AML-193 (cell line): Measurements from ENCODE around the gene ADGRL1.
A peak's percentile ranks its signal among the peaks of the same experiment; 100 is the strongest.

Experiments used
- DNase-seq, 2 experiments: peaks; one replicate each; lab custom pipeline; 2025; lab: John Stamatoyannopoulos, UW

The ADGRL1 gene

GRCh38 chr19:14139944-14140343 is 66.0 kb downstream of the ADGRL1 start:
- peak; percentile 88 to 91 for DNase-seq

GRCh38 chr19:14138576-14139265 is 67.2 kb downstream of the ADGRL1 start:
- DNase-seq: no peak

- peak; percentile 100 for DNase-seq
These were observed 69.3 kb downstream of the ADGRL1 start, which contains the start of gene ASF1B for GRCh38 chr19:14136509-14137281. Gene ASF1B, minus strand, starts transcription at chr19:14136589. Its CDS starts 133 bp downstream, at chr19:14136456.

GRCh38 chr19:14135985-14136508 is 69.9 kb downstream of the ADGRL1 start:
- no peak for DNase-seq

GRCh38 chr19:14135355-14135754 is 70.6 kb downstream of the ADGRL1 start:
- no peak for DNase-seq

- DNase-seq: peak; percentile 51 to 68
These were observed 78.0 kb downstream of the ADGRL1 start for GRCh38 chr19:14127929-14128509.

- DNase-seq: no peak
These were observed 78.8 kb downstream of the ADGRL1 start for GRCh38 chr19:14127176-14127575.

GRCh38 chr19:14122924-14123323 is 83.0 kb downstream of the ADGRL1 start:
- DNase-seq: no peak

- no peak for DNase-seq
These were observed 85.5 kb downstream of the ADGRL1 start for GRCh38 chr19:14120497-14120780.

GRCh38 chr19:14119644-14120496 is 86.1 kb downstream of the ADGRL1 start:
- no peak for DNase-seq

GRCh38 chr19:14119146-14119545 is 86.8 kb downstream of the ADGRL1 start:
- peak in 1 of 2 experiments; percentile 44 for DNase-seq

GRCh38 chr19:14118165-14119051 is 87.6 kb downstream of the ADGRL1 start:
- peak; percentile 95 for DNase-seq

GRCh38 chr19:14117668-14118164 is 88.3 kb downstream of the ADGRL1 start, which contains the start of gene PRKACA:
Gene PRKACA, minus strand, starts transcription at chr19:14117762. Its CDS starts 215 bp downstream, at chr19:14117547.
- DNase-seq: peak; percentile 94

- DNase-seq: no peak
These were observed 88.9 kb downstream of the ADGRL1 start for GRCh38 chr19:14116918-14117578.

- DNase-seq: no peak
These were observed 89.4 kb downstream of the ADGRL1 start for GRCh38 chr19:14116525-14116917.

- no peak for DNase-seq
These were observed 90.2 kb downstream of the ADGRL1 start for GRCh38 chr19:14115756-14116155.

- DNase-seq: peak; percentile 89
These were observed 91.1 kb downstream of the ADGRL1 start for GRCh38 chr19:14114854-14115253.

- DNase-seq: no peak
These were observed 91.5 kb downstream of the ADGRL1 start for GRCh38 chr19:14114439-14114838.

GRCh38 chr19:14113762-14114414 is 92.1 kb downstream of the ADGRL1 start:
- DNase-seq: peak; percentile 14 to 17
